GM19239 (cell line): ENCODE measurements around the gene DNAH10.

ENCODE experiments used
- DNase-seq: peaks from one replicate; pipeline ENCODE4 v3.0.0; 2011; ENCODE audit warnings: low spot score; ENCODE audit not compliant: insufficient read length
- FAIRE-seq: peaks from 2 replicates; lab custom pipeline; 2011; peaks lifted over from hg19 to GRCh38; lab: Jason Lieb, UNC

Gene DNAH10

GRCh38 chr12:123873793-123874192, 111.7 kb downstream of the DNAH10 start:
- DNase-seq (no peak), FAIRE-seq (no peak)

DNA sequence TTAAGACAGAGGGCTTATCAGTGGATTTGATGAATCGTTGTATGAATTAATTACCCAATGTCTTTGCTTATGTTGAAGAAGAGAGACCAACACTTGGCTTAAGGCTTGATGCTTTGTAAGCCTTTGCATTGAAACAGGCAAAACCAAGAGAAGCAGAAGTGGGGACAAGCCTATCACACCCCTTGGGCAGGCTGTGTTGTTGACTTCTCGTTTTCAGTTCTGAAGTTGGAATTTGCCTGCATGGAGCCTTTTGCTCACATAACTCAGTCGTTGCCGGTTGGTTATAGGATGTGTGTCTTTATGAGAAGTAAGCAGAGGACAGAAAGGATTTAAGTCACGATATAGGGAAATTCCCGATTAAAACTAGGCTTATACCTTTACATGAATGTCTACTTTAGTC, 115.9 kb downstream of the DNAH10 start:
- DNase-seq = no peak

GRCh38 chr12:123879101-123879500, 117.0 kb downstream of the DNAH10 start:
- DNase-seq (no peak), FAIRE-seq (no peak)

More for the DNA sequence above, 115.9 kb downstream of the DNAH10 start:
- no peak for FAIRE-seq

- FAIRE-seq = no peak
- DNase-seq = no peak
Measured at GRCh38 chr12:123879691-123880090, 117.6 kb downstream of the DNAH10 start.

- FAIRE-seq (no peak), DNase-seq (no peak)
Measured at GRCh38 chr12:123882161-123882705, 120.1 kb downstream of the DNAH10 start.

- DNase-seq (no peak), FAIRE-seq (no peak)
Measured at GRCh38 chr12:123886258-123886657, 124.2 kb downstream of the DNAH10 start.

- FAIRE-seq (no peak), DNase-seq (no peak)
Measured at GRCh38 chr12:123886931-123887582, 125.0 kb downstream of the DNAH10 start.

- no peak for DNase-seq
- FAIRE-seq = no peak
Measured at GRCh38 chr12:123888989-123889388, 126.9 kb downstream of the DNAH10 start.

- DNase-seq (no peak), FAIRE-seq (no peak)
Measured at GRCh38 chr12:123889848-123890535, 127.9 kb downstream of the DNAH10 start.

DNA sequence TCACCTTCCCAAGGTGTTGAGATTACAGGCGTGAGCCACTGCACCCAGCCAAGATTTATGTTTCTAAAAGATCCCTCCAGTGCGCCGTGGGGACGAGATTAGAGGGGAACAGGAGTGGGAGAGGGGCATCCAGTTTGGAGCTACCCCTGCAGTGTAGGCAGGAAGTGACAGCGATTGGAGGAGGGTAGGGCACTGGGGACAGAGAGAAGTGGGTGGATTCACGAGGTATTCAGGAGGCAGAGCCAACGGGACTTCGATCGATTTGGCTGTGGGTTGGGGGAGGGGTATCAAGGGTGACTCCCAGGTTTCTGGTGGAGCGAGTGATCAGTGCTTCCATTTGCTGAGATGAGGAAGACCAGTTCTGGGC, 128.4 kb downstream of the DNAH10 start:
- no peak for DNase-seq
- no peak for FAIRE-seq

DNA sequence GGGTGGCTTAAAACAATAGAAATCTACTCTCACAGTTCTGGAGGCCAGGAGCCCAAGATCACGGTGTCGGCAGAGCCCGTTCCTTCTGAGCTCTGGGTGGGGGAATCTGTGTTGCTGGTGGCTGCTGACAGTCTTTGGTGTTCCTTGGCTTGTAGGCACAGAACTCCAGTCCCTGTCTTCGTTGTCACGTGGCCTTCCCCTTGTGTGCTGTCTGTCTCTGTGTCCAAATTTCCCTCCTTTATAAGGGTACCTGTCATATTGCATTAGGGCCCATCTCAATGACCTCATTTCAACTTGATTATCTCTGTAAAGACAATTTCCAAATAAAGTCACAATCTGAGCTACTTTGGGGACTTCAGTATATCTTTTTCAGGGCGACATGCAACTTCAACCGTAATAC, 128.9 kb downstream of the DNAH10 start:
- no peak for DNase-seq
- no peak for FAIRE-seq

DNA sequence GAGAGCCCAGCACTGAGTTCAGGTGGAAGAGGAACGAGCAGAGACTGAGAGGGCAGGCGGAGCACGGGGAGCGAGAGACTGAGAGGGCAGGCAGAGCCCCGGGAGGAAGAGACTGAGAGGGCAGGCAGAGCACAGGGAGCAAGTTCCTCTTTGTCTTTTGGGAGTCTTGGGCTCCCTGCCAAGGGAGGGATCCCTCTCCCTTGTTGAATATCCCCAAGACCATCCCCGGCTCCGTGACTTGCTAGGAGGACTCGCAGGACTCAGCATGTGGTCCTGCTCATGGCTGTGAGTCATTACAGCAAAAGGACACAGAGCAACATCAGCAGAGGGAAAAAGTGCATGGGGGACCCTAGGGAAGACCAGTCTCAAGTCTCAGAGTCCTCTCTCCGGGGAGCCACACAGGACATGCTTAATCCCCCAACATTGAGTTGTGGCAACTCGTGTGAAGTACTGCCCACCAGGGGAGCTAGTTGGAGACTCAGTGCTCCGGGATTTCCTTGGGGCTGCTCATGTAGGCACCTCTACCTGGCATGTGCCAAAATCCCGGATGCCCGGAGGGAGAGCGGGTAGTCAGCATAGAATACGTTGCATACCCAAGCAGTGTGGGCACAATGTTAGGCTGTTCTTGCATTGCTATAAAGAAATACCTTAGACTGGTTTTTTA, 129.5 kb downstream of the DNAH10 start:
- FAIRE-seq = no peak
- no peak for DNase-seq

GRCh38 chr12:123892180-123892559, 130.1 kb downstream of the DNAH10 start:
- DNase-seq (no peak), FAIRE-seq (no peak)

- FAIRE-seq (no peak), DNase-seq (no peak)
Measured at GRCh38 chr12:123892853-123893252, 130.8 kb downstream of the DNAH10 start.

GRCh38 chr12:123893276-123893675, 131.2 kb downstream of the DNAH10 start:
- no peak for FAIRE-seq
- DNase-seq = no peak

GRCh38 chr12:123894823-123895345, 132.8 kb downstream of the DNAH10 start:
- no peak for DNase-seq
- FAIRE-seq = no peak

GRCh38 chr12:123895451-123895850, 133.3 kb downstream of the DNAH10 start:
- no peak for DNase-seq
- no peak for FAIRE-seq

GRCh38 chr12:123896767-123897166, 134.7 kb downstream of the DNAH10 start:
- no peak for DNase-seq
- no peak for FAIRE-seq

DNA sequence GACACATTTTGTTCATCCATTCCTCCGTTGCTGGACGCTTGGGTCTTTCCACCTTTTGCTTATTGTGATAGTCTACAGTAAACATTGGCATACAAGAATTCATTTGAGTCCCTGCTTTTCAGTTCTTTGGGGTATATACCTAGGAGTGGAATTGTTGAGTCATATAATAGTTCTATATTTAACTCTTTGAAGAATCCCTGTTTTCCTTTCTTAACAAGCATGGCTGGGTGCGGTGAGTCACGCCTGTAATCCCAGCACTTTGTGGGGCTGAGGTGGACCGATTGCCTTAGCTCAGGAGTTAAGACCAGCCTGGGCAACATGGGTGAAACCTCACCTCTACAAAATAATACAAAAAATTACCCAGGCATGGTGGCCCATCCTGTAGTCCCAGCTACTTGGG, 135.1 kb downstream of the DNAH10 start:
- DNase-seq (no peak), FAIRE-seq (no peak)

GRCh38 chr12:123898673-123899072, 136.6 kb downstream of the DNAH10 start:
- FAIRE-seq = no peak
- no peak for DNase-seq

DNA sequence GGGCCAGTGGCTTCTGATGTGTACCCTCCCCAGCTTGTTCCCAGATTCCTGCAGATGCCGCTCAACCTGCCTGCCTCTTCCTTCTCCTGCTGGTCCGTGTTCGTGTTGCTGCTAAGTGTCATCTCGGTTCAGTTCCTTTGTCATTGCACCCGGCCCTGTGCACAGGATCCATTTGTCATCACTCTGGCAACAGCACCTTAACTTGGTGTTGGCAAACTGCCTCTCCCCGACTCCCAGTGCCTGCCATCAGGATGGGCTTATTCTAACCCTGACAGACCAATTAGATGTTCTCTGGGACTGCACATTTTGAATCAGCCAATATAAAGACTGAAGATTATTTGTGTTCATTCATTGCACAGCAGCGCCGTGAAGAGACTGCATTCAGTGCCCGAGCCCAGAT, 137.3 kb downstream of the DNAH10 start:
- no peak for DNase-seq
- FAIRE-seq = no peak
